HG03565 (cell line): ENCODE results near the gene CCDC107.

ENCODE experiments used
- ATAC-seq: cut with Tn5 transposase; IDR thresholded peaks from one replicate; pipeline ENCODE4 v1.9.1; 2021; ENCODE audit warnings: mild to moderate bottlenecking, moderate library complexity; ENCODE audit not compliant: unreplicated experiment

Gene CCDC107

GRCh38 chr9:35682051-35682450, 24.0 kb downstream of the CCDC107 start:
- no peak for ATAC-seq

DNA sequence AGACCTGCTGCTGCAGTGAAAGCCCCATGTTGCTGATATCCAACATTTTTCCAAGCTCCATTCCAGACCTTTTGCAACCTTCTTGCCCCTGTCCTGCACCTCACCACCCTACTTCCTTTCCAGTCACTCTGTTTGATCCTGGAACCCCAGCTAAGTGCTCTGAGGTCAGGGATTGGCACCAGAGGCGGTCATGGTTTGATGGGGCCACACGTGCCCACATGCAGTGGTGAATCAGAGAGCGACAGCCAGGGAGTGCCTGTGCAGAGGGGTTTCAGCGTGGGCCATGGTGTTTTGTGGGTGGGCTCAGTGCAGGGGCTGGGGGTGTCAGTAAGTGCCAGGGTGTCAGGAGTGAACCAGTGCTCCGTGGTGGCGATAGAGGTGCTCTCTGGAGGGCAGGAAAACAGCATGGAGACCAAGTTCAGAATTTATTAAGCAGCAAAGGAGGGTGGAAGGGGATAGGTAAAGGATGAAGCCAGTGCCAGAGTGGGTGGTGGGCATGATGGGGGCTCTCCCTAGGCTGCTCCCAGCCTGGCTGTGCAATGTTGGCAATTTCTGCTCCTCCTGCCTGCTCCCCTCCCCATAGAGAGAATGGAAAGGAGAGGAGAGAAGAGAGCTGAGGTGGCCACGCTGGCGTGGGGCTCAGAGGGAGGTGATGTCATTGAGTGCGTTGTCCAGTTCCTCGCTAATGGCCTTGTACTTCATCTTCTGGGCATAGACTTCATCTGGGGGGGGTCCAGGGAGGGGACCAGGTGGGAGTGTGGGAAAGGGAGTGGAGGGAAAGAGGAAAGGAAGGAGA, 24.6 kb downstream of the CCDC107 start:
- ATAC-seq, result no peak

GRCh38 chr9:35683323-35683722, 25.2 kb downstream of the CCDC107 start:
- ATAC-seq, result no peak

GRCh38 chr9:35684921-35685320, 26.8 kb downstream of the CCDC107 start:
- no peak for ATAC-seq

DNA sequence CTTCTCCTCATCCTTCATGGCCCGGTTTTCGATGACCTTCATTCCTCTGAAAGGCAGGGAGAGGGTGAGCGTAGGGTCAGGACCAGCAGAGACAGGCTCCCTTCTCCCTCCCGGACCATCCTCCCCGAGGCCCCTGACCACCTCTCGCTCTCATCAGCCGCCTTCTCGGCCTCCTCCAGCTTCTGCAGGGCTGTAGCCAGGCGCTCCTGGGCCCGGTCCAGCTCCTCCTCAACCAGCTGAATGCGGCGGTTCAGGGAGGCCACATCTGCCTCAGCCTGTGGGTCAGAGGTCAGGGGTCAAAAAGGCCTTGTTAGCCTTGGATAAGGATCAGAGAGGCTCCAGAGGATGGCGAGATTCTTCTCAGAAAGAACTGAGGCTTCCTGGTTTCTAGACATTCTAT, 27.4 kb downstream of the CCDC107 start:
- ATAC-seq, result no peak

- no peak for ATAC-seq
Measured at GRCh38 chr9:35686222-35687203, 28.4 kb downstream of the CCDC107 start.

DNA sequence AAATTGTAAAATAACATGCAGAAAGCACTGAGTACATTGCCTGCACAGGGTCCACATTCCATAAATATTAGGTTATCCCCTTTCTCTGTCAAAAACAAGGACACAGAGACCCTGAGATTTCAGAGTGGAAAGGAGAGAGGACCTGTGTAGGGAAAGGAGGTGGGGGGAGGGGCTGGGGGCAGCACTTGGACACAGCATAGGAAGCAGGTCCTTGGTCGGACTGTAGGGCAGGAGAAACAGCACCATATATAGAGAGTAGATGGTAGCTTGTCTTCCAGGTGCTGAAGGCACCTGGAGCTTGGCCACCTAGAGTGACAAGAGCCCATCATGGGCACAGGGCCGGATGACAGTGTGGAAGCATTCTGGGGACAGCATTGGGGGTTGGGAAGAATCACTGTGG, 29.2 kb downstream of the CCDC107 start:
- ATAC-seq, result no peak

DNA sequence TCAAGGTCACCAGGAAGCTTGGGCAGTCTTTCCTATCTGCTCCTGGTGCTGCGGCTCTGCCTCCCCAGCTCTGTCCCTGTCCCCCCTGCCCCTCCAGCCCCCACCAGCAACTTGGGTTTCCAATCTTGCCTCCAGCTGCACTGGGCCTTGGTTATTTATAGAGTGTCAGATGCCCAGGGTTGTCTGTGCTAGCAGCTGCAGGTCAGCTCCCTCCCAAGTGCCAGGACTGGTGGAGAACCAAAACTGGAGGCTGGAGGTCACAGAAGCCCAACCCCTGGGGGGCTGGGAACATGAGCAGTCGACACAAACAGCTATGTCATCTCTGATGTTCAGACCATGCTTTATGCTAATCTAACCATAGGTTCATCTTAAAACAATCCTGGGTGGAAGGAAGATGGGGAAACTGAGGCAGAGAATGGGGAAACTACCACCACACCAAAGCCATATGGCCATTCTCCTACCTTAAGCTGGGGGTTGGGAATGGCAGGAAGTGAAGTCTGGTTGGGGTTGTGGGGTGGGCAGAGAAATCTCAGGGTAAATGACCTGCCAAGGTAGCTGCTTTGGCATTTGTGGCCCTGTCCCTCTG, 30.0 kb downstream of the CCDC107 start:
- ATAC-seq, result no peak

DNA sequence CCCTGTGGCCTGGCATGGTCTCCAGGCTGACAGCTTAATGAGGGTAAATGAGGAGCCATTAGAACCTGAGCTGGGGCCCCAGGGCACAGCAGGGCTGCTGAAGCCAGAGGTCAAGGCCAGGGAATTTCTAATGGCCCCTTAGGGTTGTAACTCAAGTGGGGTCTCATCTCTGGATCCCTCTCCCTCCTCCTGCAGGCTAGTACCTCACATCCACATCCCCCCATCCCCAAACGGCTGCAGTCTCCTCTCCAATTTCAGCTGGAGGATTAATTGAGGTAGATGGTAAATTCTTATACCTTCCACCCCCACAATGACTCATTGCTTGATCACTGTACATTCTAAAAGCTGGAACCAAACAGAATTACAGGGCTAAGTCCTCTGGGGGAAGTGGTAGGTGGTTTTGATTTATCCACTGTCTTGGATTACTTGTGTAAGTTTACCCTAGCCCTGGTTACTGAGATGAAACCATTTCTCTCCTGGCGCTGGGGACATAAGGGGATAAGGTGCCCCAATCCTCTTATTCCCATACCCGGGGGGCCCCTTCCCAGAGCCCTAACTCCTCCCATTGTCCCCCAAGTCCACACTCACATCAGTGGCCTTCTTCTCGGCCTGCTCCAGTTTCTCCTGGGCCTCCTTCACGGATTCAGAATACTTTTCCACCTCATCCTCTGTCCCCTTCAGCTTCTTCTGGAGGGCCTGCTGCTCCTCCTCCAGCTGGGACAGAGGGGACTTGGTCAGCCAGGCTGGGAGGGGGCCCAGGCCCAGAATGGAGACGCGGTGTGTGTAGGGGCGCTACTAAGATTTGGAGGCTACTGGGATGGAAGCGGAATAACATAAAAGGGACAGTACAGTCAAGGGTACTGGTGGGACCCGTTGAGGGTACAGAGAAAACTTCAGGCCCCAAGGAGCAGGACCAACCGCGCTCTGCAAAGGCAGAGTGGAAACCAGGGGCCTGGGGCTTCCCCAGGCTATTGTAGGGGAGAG, 30.8 kb downstream of the CCDC107 start:
- ATAC-seq, result no peak

DNA sequence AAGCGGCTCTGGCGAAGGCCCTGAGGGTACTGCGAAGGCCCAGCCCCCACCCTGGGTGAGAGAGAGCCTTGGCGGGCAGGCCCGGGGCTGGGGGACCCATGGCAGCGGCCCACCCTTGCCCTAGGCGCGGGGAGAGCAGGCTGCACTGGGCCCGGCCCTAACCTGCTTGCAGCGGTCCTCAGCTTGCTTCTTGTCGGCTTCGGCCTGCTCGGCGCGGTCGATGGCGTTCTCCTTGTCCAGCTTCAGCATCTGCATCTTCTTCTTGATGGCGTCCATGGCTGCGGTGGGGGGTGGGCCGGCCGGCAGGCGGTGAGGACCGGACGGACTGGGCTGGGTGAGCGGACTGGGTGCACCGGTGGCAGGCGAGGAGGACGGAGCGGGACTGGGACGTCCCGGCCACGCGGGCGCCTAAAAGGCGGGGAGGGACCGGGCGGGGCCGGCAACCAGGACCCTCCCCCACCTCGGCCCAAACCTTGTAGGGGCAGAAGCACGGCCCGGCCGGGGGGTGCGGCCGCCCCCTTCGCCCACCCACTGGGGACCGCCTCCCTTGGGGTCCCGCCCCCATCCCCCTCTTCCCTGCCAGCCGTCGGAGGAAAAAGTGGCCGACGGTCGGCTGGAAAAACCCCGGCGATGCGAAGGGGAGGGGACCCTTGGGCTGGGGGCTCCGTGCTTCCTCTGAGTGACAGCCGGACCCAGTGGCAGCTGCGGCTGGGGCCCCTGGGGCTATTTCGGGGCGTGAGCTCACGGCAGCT, 31.6 kb downstream of the CCDC107 start, which contains the start of gene TPM2:
TSS of gene TPM2 (minus strand) at position 384 of the 752 bp plus-strand sequence. CDS start at position 276, 108 bp downstream.
- no peak for ATAC-seq

DNA sequence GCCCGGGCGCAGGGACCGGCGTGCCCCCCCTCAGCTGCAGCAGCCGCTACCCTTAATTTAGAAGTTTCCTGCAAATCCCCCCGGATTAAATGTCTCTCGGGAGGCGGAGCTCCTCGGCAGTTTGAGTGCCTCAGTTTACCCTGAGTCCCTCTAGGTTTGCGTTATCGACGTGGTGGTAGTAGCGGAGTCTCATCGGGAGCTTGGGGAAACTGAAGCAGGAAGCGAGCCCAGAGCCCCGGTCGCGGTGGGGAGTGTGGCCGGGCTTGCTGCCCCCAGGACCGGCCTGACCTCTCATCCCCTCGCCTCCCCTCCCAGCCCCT, 32.2 kb downstream of the CCDC107 start:
- ATAC-seq, result no peak

DNA sequence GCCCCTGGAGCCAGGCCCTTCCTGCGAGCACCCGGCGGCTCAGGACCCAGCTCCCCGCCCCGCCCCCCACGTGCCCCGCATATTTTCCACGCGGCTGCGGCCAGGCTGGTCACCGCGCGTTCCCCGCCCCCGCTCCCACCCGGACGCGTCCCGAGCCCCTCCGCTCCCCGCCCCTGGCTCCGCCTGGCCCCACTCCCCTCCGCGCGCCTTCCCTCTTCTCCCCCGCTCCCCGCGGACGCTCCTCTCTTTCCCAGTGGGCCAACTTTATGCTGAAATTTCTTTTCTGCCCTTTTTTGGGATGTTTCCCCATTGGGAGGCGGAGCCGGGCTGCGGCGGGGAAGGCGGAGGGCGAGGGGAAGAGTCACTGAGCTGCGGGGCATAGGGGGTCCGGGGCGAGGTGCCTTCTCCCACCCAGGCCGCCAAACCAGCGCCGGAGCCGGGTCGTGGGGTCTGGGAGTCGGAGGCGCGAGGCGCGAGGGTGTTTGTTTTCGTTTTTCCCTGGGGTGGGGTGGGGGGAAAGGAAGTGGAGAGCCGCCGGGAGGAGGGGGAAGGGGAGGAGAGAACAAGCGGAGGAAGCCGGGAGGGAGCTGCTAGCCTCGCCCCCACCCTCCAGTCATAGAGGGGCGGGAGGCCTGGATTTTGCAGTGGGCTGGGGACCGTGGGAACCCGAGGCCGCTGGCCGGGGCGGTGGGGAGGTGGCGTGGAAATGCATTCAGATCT, 32.7 kb downstream of the CCDC107 start:
- ATAC-seq, result no peak

DNA sequence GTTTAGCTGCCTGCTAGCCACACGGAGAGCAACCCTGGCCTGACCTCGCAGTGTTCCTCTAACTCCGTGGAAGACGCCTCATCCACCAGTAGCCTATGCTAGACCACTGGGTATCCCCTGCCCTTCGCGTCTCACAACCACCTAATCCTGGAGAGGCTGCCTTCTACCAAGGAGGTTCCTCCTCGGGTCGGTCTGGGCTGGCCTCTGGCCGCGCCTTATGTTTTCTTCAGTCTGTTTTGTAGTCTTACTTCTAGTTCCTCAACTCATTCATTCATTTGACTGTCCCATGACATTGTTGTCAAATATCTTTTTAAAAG, 33.2 kb downstream of the CCDC107 start:
- ATAC-seq, result no peak

GRCh38 chr9:35691757-35692301, 33.7 kb downstream of the CCDC107 start:
- ATAC-seq, result no peak

DNA sequence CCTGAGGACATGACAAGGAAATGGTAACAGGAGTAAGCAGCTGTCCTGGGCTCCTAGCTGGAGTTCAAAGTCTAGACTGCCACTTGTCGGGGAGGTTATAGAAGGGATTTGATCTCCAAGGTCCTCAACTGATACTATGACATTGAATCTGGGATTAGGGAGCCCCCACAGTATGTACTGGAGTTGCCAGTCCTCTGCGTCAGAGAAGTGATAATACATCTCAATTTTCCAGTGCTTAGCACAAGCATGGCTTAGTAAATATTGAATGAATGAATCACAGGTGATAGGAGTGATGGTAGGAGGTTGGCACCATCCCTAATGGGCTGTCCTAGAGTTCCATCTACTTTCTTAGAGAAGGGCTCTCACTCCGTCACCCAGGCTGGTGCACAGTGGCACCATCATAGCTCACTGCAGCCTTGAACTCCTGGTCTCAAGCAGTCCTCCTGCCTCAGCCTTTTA, 37.9 kb downstream of the CCDC107 start:
- no peak for ATAC-seq

DNA sequence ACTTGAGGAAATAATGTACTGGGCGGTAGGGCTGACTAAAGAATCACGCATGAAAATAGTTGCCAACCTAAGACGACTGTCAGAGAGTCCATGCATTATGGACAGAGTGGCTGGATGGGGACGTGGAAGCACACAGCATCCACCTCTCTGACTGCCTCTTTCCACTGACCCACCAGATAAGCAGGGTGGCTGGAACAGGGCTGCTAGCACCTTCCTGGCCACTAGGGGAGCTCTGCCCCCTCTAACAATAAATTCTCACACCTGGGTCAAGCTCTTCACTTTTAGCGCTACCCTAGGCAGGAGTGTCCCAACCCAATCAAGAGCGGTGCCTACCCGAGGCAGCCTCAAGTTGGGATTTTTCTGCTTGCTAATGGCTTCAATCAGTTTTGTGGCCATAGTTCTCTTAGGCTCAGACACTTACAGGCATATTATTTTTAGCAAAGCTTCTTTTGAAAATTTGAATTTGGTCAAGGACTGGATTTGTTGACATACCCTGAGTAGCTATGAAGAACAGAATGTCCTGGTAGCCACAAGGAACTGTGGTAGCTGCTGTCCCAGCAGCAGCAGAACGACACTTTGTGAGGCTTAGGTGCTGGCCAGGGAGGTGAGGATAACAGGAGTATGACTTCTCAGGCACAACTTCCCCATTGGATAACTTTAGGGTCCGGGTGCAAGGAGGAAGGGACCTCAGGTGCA, 38.6 kb downstream of the CCDC107 start:
- no peak for ATAC-seq

- ATAC-seq, result no peak
Measured at GRCh38 chr9:35697486-35697885, 39.4 kb downstream of the CCDC107 start.

DNA sequence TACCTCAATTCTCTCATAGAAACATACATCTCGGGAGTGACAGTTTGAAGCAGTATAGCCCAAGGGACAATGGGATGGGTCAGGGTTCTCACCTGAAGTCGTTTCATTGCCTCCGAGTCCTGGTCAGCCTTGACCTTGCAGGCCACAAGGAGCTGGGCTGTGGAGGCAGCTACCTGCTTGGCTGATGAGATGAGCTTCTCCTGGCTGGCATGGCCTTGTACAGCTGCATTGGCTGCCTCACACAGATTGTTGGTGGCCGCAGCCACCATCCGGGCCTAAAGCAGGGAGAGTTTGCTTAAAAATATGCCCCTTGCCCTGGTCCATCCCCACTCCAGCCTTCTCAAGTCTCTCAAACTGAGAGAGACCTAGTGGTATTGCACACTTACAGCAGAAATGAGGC, 40.1 kb downstream of the CCDC107 start:
- no peak for ATAC-seq
